Measurements from ENCODE around the gene BATF.

Gene BATF

GRCh38 chr14:75525969-75526368 is 3.7 kb downstream of the BATF start:
- TF ChIP-seq, protein P1, sequence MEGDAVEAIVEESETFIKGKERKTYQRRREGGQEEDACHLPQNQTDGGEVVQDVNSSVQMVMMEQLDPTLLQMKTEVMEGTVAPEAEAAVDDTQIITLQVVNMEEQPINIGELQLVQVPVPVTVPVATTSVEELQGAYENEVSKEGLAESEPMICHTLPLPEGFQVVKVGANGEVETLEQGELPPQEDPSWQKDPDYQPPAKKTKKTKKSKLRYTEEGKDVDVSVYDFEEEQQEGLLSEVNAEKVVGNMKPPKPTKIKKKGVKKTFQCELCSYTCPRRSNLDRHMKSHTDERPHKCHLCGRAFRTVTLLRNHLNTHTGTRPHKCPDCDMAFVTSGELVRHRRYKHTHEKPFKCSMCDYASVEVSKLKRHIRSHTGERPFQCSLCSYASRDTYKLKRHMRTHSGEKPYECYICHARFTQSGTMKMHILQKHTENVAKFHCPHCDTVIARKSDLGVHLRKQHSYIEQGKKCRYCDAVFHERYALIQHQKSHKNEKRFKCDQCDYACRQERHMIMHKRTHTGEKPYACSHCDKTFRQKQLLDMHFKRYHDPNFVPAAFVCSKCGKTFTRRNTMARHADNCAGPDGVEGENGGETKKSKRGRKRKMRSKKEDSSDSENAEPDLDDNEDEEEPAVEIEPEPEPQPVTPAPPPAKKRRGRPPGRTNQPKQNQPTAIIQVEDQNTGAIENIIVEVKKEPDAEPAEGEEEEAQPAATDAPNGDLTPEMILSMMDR (IDR thresholded peaks at IDR 0.05; ENCODE audit: extremely low read depth, insufficient read depth, missing control alignments): no peak
- DNase-seq (ENCODE audit: low spot score): no peak
- in situ Hi-C loops (cut with MboI; ENCODE audit: low pct_unique_long_range_greater_than_20kb, low sequenced_read_pairs, unreplicated experiment): no loop called here

DNA sequence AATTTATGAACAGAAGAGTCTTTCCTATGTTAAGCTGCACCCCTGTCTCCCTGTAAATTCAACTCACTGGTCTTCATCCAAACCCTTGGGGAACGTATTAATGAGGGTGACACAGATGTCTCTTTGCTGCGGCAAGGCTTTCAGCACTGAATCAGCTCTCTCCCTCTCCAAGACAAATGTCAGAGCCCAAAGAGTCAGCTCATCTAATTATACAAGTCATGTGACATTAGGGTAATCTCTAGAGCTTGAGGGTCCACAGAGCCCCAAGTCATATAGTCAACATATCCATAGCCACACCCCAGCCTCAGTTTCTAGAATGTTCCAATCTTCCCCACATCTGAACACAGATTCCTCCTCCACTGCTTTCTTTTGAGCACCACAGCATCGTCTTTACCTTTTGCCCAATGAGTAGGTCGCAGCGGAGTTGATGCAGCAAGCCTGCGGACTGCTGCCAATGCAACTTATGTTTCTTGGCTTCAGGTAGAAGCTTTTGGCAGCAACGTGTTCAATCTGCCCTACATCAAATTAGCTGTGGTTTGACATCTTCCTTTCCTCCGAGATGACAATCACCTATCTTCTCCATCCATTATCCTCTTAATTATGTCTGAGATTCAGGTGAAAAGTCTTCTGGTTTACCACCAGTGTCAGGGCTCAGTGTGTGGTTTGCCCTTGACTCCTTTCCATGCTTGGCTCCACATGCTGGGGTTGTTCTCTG is 5.3 kb downstream of the BATF start:
- DNase-seq (ENCODE audit: low spot score): no peak
- TF ChIP-seq, protein P1 (IDR thresholded peaks at IDR 0.05; ENCODE audit: extremely low read depth, insufficient read depth, missing control alignments): no peak
- in situ Hi-C loops (cut with MboI; ENCODE audit: low pct_unique_long_range_greater_than_20kb, low sequenced_read_pairs, unreplicated experiment): no loop called here

GRCh38 chr14:75531256-75531655 is 9.0 kb downstream of the BATF start:
- in situ Hi-C loops (cut with MboI; ENCODE audit: low pct_unique_long_range_greater_than_20kb, low sequenced_read_pairs, unreplicated experiment): no loop called here
- TF ChIP-seq, protein P1 (IDR thresholded peaks at IDR 0.05; ENCODE audit: extremely low read depth, insufficient read depth, missing control alignments): no peak
- no peak for DNase-seq (ENCODE audit: low spot score)

DNA sequence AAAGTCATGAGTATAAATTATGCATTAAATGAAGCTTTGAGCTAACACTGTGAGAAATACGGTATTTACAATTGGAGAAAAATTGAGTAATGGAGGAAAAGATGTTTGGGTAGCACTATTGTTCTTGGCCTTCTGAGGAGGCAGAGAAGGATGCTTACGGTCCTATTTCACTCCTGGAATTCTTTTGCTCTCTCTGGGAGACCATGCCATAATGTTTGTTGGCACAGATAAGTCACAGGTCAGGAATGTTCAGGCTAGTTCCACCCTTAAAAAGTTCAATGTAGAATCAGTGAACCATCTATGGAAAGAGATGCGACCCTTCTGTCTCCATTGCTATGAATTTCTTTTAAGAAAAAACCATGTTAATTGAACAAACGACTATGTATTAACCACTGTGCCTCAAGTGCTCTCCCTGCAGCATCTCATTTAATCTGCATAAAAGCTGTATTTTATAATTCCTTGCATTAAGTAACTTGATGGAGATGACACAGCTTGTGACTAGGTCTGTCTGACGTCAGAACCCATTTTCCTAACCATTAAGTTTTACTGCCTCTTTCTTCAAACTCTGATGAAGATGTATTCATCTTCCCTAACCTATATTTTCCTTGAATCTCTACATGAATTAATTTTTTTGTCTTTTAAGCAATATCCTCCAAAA is 9.5 kb downstream of the BATF start:
- in situ Hi-C loops (cut with MboI; ENCODE audit: low pct_unique_long_range_greater_than_20kb, low sequenced_read_pairs, unreplicated experiment): no loop called here
- TF ChIP-seq, protein P1 (IDR thresholded peaks at IDR 0.05; ENCODE audit: extremely low read depth, insufficient read depth, missing control alignments): no peak
- DNase-seq (ENCODE audit: low spot score): no peak

- in situ Hi-C loops (cut with MboI; ENCODE audit: low pct_unique_long_range_greater_than_20kb, low sequenced_read_pairs, unreplicated experiment): no loop called here
- no peak for DNase-seq (ENCODE audit: low spot score)
- TF ChIP-seq, protein P1 (IDR thresholded peaks at IDR 0.05; ENCODE audit: extremely low read depth, insufficient read depth, missing control alignments): no peak
Measured at GRCh38 chr14:75533791-75534555, 11.7 kb downstream of the BATF start.

GRCh38 chr14:75535164-75535898 is 13.1 kb downstream of the BATF start:
- in situ Hi-C loops (cut with MboI; ENCODE audit: low pct_unique_long_range_greater_than_20kb, low sequenced_read_pairs, unreplicated experiment): no loop called here
- no peak for DNase-seq (ENCODE audit: low spot score)
- TF ChIP-seq, protein P1 (IDR thresholded peaks at IDR 0.05; ENCODE audit: extremely low read depth, insufficient read depth, missing control alignments): no peak

Data from GM13977 (cell line).